SJSA1 (cell line): ENCODE results near the gene DEUP1. TPM values are rescaled to one million over a fixed set of nuclear protein-coding genes. Genes with fewer than 3 reads are reported as not detected.
"Not testable (repeated sequence)": the region's sequence is repeated elsewhere in the genome, so short reads cannot be mapped to it uniquely, and the experiment has no call there.

Source experiments
- DNase-seq, 2 experiments: peaks; one replicate each; pipeline ENCODE4 v3.0.0-alpha.2; 2015 to 2020; ENCODE audit warnings: low spot score in 2 of 2, low read depth in 1 of 2
- H3K27ac ChIP-seq: fragments of 250-450 bp; sonication (Bioruptor Pico); 2 replicates; pipeline ENCODE4 v1.5.1; 2020; ENCODE audit warnings: mild to moderate bottlenecking, moderate library complexity
- H3K27me3 ChIP-seq: fragments of 250-450 bp; sonication (Bioruptor Pico); replicated peaks from 2 replicates; pipeline ENCODE4 v1.5.1; 2020; ENCODE audit warnings: mild to moderate bottlenecking, moderate library complexity
- H3K36me3 ChIP-seq: fragments of 250-450 bp; sonication (Bioruptor Pico); 2 replicates; pipeline ENCODE4 v1.5.1; 2020; ENCODE audit warnings: mild to moderate bottlenecking
- H3K4me1 ChIP-seq: fragments of 250-450 bp; sonication (Bioruptor Pico); replicated peaks from 2 replicates; pipeline ENCODE4 v1.6.1; 2021; ENCODE audit warnings: mild to moderate bottlenecking
- H3K4me3 ChIP-seq: fragments of 250-450 bp; sonication (Bioruptor Pico); 2 replicates; pipeline ENCODE4 v1.5.1; 2020; ENCODE audit warnings: mild to moderate bottlenecking
- H3K9me3 ChIP-seq: fragments of 250-450 bp; sonication (Bioruptor Pico); replicated peaks from 2 replicates; pipeline ENCODE4 v1.5.1; 2020; ENCODE audit warnings: mild to moderate bottlenecking
- total RNA-seq: library from RNA; depleted of rRNA; stranded (reverse); fragments of >200 nt; shearing (Covaris generic); gene quantifications from 2 replicates; pipeline ENCODE4 v1.2.3, GENCODE V29; 2014

DEUP1 gene
- total RNA-seq, 1 experiment from 2014 or later, result not detected

GRCh38 chr11:93393386-93393785, 62.8 kb downstream of the DEUP1 start:
- no peaks in the 10 kb centered on the region for H3K4me1 ChIP-seq
- no peak overlapping the region for H3K4me3 ChIP-seq
- H3K27ac ChIP-seq, result no peak overlapping the region
- H3K27me3 ChIP-seq, result no peaks in the 10 kb centered on the region
- DNase-seq, result no peak
- H3K36me3 ChIP-seq, result no peaks in the 10 kb centered on the region
- H3K9me3 ChIP-seq, result no peaks in the 10 kb centered on the region

GRCh38 chr11:93394488-93394887, 63.9 kb downstream of the DEUP1 start:
- Histone ChIP-seq H3K4me1 (no peaks in the 10 kb centered on the region), H3K36me3 (no peaks in the 10 kb centered on the region), H3K27ac (no peak overlapping the region), H3K27me3 (no peaks in the 10 kb centered on the region), H3K9me3 (no peaks in the 10 kb centered on the region), H3K4me3 (no peak overlapping the region)
- DNase-seq, result no peak

- Histone ChIP-seq H3K27ac (no peak overlapping the region), H3K4me1 (no peaks in the 10 kb centered on the region), H3K36me3 (no peaks in the 10 kb centered on the region), H3K4me3 (no peak overlapping the region), H3K27me3 (no peaks in the 10 kb centered on the region), H3K9me3 (no peaks in the 10 kb centered on the region)
- DNase-seq, result no peak
Observed at GRCh38 chr11:93396316-93396715, 65.8 kb downstream of the DEUP1 start.

GRCh38 chr11:93403930-93404329, 73.4 kb downstream of the DEUP1 start:
- H3K36me3 ChIP-seq, result no peaks in the 10 kb centered on the region
- H3K9me3 ChIP-seq, result no peaks in the 10 kb centered on the region
- H3K27ac ChIP-seq, result no peak overlapping the region
- no peak overlapping the region for H3K4me3 ChIP-seq
- no peak for DNase-seq
- no peaks in the 10 kb centered on the region for H3K4me1 ChIP-seq
- no peaks in the 10 kb centered on the region for H3K27me3 ChIP-seq

GRCh38 chr11:93407777-93408401, 77.3 kb downstream of the DEUP1 start:
- Histone ChIP-seq H3K27me3 (no peaks in the 10 kb centered on the region), H3K27ac (no peak overlapping the region), H3K9me3 (no peaks in the 10 kb centered on the region), H3K4me3 (no peak overlapping the region), H3K4me1 (no peaks in the 10 kb centered on the region), H3K36me3 (no peaks in the 10 kb centered on the region)
- DNase-seq, result no peak

GRCh38 chr11:93410441-93410840, 79.9 kb downstream of the DEUP1 start:
- Histone ChIP-seq H3K9me3 (no peaks in the 10 kb centered on the region), H3K36me3 (no peaks in the 10 kb centered on the region), H3K4me3 (no peak overlapping the region), H3K27ac (no peak overlapping the region), H3K27me3 (no peaks in the 10 kb centered on the region), H3K4me1 (no peaks in the 10 kb centered on the region)
- no peak for DNase-seq

- H3K27ac ChIP-seq, result no peak overlapping the region
- H3K4me1 ChIP-seq, result no peaks in the 10 kb centered on the region
- H3K9me3 ChIP-seq, result no peaks in the 10 kb centered on the region
- no peaks in the 10 kb centered on the region for H3K36me3 ChIP-seq
- DNase-seq, result no peak
- H3K27me3 ChIP-seq, result no peaks in the 10 kb centered on the region
- no peak overlapping the region for H3K4me3 ChIP-seq
Observed at GRCh38 chr11:93411705-93412104, 81.2 kb downstream of the DEUP1 start.

GRCh38 chr11:93432247-93432646, 101.7 kb downstream of the DEUP1 start:
- no peaks in the 10 kb centered on the region for H3K4me1 ChIP-seq
- H3K36me3 ChIP-seq, result no peaks in the 10 kb centered on the region
- H3K4me3 ChIP-seq, result no peak overlapping the region
- no peak overlapping the region for H3K27ac ChIP-seq
- no peaks in the 10 kb centered on the region for H3K27me3 ChIP-seq
- DNase-seq, result no peak
- no peaks in the 10 kb centered on the region for H3K9me3 ChIP-seq

- not testable (repeated sequence) for H3K27me3 ChIP-seq, H3K4me1 ChIP-seq, H3K27ac ChIP-seq, H3K36me3 ChIP-seq, H3K9me3 ChIP-seq, DNase-seq, H3K4me3 ChIP-seq
Observed at GRCh38 chr11:93443232-93443631, 112.7 kb downstream of the DEUP1 start.

- H3K27ac ChIP-seq, result no peak overlapping the region
- no peaks in the 10 kb centered on the region for H3K9me3 ChIP-seq
- H3K27me3 ChIP-seq, result no peaks in the 10 kb centered on the region
- H3K4me1 ChIP-seq, result no peaks in the 10 kb centered on the region
- DNase-seq, result no peak
- H3K4me3 ChIP-seq, result no peak overlapping the region
- H3K36me3 ChIP-seq, result no peaks in the 10 kb centered on the region
Observed at GRCh38 chr11:93444617-93445073, 114.1 kb downstream of the DEUP1 start.

- H3K27me3 ChIP-seq, result no peaks in the 10 kb centered on the region
- DNase-seq, result no peak
- H3K36me3 ChIP-seq, result no peaks in the 10 kb centered on the region
- no peaks in the 10 kb centered on the region for H3K9me3 ChIP-seq
- no peak overlapping the region for H3K27ac ChIP-seq
- H3K4me1 ChIP-seq, result no peaks in the 10 kb centered on the region
- no peak overlapping the region for H3K4me3 ChIP-seq
Observed at GRCh38 chr11:93458286-93458685, 127.7 kb downstream of the DEUP1 start.

GRCh38 chr11:93463666-93464065, 133.1 kb downstream of the DEUP1 start:
- H3K27ac ChIP-seq, H3K4me1 ChIP-seq, H3K27me3 ChIP-seq, H3K9me3 ChIP-seq, DNase-seq, H3K4me3 ChIP-seq, H3K36me3 ChIP-seq: not testable (repeated sequence)

GRCh38 chr11:93464927-93465540, 134.5 kb downstream of the DEUP1 start:
- H3K36me3 ChIP-seq, result no peaks in the 10 kb centered on the region
- H3K27me3 ChIP-seq, result no peaks in the 10 kb centered on the region
- H3K4me3 ChIP-seq, result no peak overlapping the region
- no peaks in the 10 kb centered on the region for H3K4me1 ChIP-seq
- H3K9me3 ChIP-seq, result no peaks in the 10 kb centered on the region
- DNase-seq, result no peak
- no peak overlapping the region for H3K27ac ChIP-seq

GRCh38 chr11:93467054-93467453, 136.5 kb downstream of the DEUP1 start:
- H3K27me3 ChIP-seq, result no peaks in the 10 kb centered on the region
- H3K9me3 ChIP-seq, result no peaks in the 10 kb centered on the region
- H3K4me3 ChIP-seq, result no peak overlapping the region
- H3K4me1 ChIP-seq, result no peaks in the 10 kb centered on the region
- DNase-seq, result no peak
- H3K36me3 ChIP-seq, result no peaks in the 10 kb centered on the region
- no peak overlapping the region for H3K27ac ChIP-seq

GRCh38 chr11:93468290-93468689, 137.7 kb downstream of the DEUP1 start:
- Histone ChIP-seq H3K27ac (no peak overlapping the region), H3K4me3 (no peak overlapping the region), H3K27me3 (no peaks in the 10 kb centered on the region), H3K9me3 (no peaks in the 10 kb centered on the region), H3K36me3 (no peaks in the 10 kb centered on the region), H3K4me1 (no peaks in the 10 kb centered on the region)
- DNase-seq, result no peak
